ENCODE measurements around the gene CGB3.
A peak's percentile ranks its signal among the peaks of the same experiment; 100 is the strongest.
"Not testable (repeated sequence)": the region's sequence is repeated elsewhere in the genome, so short reads cannot be mapped to it uniquely, and the experiment has no call there.

The CGB3 gene

GRCh38 chr19:49024233-49024632, at the start of gene CGB3:
Gene CGB3 (minus strand): TSS chr19:49024333. CDS start chr19:49023971, 362 bp downstream.
- not testable (repeated sequence) for DNase-seq

- no peak for DNase-seq
Observed at GRCh38 chr19:49071860-49072547, 47.9 kb upstream of the CGB3 start.

GRCh38 chr19:49070416-49070815, 46.3 kb upstream of the CGB3 start:
- no peak for DNase-seq

- no peak for DNase-seq
Observed at GRCh38 chr19:49069026-49069425, 44.9 kb upstream of the CGB3 start.

GRCh38 chr19:49067554-49067953, 43.4 kb upstream of the CGB3 start:
- no peak for DNase-seq

- no peak for DNase-seq
Observed at GRCh38 chr19:49065905-49066512, 41.9 kb upstream of the CGB3 start.

DNA sequence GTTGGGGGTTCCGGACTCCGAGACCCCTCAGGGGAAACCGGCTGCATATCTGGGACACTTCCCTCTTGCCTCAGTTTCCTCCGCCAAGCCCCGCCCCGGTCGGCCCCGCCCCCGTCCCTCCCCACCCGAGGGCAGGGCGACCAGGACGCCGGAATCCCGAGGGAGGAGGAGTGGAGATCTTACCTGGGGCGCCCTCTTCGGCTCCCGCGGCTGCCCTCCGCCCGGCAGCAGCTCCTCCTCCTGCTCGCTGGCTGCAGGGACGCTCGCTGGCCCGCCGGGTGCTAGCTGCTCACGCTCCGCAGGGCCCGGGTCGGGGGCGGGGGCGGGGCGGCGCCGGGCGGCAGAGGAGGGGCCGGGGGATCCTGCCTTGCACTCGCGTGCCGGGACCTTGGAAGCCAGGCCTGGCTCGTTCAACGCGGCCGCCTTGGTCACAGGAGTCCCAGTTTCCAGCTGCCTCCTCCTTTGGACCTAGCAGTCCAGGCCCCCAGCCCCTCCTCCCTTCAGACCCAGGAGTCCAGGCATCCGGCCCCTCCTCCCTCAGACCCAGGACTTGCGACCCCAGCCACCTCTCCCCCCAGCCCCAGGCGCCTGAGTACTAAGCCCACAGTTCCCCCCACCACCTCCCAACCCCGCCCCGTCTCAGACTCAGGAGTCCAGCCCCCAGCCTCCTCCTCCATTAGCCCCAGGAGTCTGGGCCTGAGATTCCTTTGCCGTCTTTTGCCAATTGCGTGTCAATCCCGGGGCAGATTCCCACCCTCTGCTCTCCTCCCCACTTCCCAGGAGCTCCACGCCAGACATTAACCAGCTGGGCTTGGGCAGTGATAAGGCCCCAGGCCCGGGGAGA, 40.9 kb upstream of the CGB3 start, which contains the start of gene NTF4:
Gene NTF4, minus strand, starts transcription at position 51 of the 844 bp plus-strand sequence. CDS start 2,821 bp downstream, outside the sequence.
- no peak for DNase-seq

DNA sequence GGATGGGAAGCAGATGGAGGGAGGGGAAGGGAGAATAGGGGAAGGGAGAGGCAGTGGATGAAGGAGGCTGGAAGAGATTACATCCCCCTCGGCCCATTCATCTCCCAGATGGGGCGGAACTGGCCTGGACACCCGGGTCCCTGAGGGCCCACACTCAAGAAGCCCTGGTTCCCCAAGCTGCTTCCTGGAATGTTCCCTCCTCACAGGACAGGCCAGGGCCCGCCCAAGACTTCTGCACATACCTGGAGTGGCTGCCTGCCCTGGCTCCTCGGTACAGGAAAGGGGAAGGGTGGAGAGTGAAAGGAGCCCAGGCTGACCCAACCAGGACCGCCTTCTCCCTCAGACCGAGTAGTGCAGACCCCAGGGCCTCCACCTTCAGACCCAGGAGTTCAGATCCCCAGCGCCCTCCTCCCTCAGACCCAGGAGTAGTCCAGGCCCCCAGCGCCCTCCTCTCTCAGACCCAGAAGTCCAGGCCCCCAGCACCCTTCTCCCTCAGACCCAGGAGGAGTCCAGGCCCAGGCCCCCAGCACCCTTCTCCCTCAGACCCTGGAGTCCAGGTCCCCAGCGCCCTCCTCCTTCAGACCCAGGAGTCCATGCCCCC, 40.0 kb upstream of the CGB3 start:
- DNase-seq = no peak

GRCh38 chr19:49061445-49061844, 37.3 kb upstream of the CGB3 start:
- DNase-seq = no peak

DNA sequence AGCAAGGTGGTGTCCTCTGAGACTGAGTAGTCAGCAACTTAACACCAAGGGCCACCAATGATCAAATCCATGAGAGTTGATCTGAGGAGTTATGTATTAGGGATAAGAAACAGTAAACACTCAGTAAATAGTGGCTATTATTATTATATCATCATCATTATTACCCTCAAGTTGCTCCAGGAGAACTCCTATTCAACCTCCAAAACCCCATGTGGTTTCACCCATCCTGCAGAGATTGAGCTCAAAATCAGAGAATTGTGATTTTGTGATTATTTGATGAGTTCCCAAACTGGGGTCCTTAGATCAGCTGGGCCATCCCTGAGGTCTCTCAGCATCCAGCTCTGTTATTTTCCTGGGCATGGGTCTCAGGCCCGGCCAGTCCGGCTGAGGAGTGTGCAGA, 36.9 kb upstream of the CGB3 start:
- no peak for DNase-seq

DNA sequence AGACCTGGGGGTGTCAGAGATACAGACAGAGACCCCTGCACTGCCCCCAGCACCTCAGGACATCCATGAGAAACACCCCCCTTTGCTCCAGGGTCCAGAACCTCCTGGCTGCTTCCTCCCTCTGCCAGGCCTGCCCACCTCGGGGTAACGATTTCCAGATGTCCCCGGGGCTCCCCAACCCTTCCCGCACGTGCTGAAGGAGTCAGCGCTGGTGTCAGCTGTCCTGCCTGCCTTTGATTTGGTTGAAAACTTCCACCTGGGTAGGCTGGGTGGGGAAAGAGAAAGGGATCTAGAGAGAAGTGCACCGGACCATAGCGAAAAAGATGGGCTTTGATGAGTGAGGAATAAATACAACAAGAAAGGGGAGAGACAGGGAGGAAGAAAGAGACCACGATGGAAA, 34.9 kb upstream of the CGB3 start:
- DNase-seq = no peak

GRCh38 chr19:49058562-49058961, 34.4 kb upstream of the CGB3 start:
- DNase-seq = no peak

GRCh38 chr19:49057636-49058234, 33.6 kb upstream of the CGB3 start, which contains the start of gene CGB7:
Gene CGB7 (minus strand): TSS chr19:49057749. CDS start chr19:49055375, 2,374 bp downstream.
- peak; percentile 15 for DNase-seq

- not testable (repeated sequence) for DNase-seq
Observed at GRCh38 chr19:49056902-49057596, 32.9 kb upstream of the CGB3 start.

DNA sequence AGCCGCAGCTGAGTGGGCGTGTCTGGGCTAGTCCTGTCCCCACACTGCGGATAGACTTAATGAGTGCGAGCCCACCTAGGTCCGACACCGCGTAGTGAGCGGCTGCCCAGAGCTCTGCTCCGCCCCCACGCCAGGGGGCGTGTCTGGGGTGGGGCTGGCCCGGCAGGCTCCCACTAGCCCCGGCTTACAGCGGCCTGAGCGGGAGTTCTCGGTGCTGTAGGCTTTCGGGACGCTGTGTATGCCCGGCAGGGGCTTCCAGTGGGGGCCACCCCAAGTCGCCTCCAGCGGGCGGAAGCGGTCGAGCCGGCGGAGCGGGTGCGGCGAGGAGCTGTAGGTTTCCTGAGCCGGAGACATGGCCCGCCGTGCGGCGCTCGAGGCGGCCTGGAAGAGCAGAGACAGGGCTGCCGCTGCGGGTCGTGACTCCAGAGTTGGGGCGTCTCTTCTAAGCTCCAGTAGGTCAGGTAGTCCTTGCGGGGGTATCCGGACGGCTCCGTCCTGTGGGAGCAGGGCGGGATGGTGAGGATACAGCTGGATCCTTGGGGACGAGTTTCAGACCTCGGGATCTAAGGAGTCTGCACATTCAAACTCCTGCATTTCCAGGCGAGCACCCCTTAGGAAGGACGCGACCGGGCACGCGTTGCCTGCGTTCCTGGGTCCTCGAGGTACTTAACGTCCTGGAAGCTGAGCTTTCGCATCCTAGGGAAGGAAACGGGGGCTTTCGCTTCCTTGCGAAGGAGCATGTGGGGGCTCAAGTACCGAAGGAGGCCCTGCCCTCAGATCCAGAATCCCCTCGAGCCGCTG, 32.2 kb upstream of the CGB3 start:
- DNase-seq = peak; percentile 44

DNA sequence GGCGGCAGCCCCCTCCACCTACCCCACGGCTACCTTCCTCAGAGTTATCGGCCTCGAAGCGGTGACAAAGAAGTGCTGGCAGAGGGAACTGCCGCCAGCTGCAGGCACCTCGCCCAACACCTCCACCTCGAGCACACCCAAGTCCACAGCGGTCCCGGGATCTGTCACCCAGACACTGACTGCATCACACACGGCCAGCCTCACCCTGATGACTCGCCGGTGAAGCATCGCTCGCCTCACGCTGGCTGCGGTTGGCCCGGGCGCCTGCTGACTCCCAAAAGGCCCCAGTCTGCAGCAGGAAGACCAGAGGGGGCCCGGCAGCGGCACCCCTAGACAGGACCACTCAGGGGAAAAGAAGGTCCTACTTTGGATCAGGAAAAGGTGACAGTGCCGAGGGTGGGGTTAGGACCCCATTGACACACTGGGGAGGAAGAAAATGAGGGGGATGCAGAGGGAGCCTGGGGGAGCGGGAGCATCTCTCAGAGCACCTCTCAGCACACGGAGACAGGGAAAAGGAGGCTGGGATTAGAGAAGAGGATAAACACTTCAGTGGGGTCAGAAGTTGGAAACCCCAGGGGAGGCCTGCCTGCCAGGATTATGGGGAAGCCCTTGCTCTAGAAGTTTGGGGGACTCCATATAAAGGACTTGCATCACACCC, 26.4 kb upstream of the CGB3 start:
- not testable (repeated sequence) for DNase-seq

DNA sequence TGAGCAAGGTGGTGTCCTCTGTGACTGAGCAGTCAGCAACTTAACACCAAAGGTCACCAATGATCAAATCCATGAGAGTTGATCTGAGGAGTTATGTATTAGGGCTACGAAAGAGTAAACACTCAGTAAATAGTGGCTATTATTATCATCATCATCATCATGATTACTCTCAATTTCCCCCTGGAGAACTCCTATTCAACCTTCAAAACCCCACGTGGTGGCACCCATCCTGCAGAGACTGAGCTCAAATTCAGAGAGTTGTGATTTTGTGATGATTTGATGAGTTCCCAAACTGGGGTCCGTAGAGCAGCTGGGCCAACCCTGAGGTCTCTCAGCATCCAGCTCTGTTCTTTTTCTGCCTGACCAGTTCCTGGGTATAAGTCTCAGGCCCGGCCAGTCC, 25.7 kb upstream of the CGB3 start:
- not testable (repeated sequence) for DNase-seq

DNA sequence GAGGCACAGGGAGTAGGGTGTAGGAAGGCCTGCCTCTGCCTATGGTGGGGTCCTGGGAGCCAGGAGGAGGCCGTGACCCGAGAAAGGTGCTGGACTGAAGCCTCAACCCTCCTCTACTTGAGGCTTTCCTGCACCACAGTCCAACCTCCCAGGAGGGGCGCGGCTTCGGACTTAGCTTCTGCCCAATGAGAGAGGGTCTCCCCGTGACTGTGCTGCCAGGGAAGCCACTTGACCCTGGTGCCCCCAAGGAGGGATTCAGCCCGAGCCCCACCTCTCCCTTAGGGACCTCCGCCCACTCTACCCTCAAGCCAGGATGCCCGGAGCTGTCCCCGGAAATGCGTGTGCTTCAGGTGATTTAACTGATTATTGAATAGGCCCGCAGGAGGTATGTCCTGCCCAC, 24.9 kb upstream of the CGB3 start, which contains the start of gene CGB8:
Gene CGB8, minus strand, starts transcription at position 101 of the 400 bp plus-strand sequence. CDS start 372 bp downstream, outside the sequence.
- DNase-seq = not testable (repeated sequence)

DNA sequence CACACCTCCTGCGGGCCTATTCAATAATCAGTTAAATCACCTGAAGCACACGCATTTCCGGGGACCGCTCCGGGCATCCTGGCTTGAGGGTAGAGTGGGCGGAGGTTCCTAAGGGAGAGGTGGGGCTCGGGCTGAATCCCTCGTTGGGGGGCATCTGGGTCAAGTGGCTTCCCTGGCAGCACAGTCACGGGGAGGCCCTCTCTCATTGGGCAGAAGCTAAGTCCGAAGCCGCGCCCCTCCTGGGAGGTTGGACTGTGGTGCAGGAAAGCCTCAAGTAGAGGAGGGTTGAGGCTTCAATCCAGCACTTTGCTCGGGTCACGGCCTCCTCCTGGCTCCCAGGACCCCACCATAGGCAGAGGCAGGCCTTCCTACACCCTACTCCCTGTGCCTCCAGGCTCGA, 19.4 kb upstream of the CGB3 start, which contains the start of gene CGB5:
Gene CGB5, plus strand, starts transcription at position 301 of the 400 bp plus-strand sequence. CDS start 362 bp downstream, outside the sequence.
- DNase-seq = not testable (repeated sequence)

DNA sequence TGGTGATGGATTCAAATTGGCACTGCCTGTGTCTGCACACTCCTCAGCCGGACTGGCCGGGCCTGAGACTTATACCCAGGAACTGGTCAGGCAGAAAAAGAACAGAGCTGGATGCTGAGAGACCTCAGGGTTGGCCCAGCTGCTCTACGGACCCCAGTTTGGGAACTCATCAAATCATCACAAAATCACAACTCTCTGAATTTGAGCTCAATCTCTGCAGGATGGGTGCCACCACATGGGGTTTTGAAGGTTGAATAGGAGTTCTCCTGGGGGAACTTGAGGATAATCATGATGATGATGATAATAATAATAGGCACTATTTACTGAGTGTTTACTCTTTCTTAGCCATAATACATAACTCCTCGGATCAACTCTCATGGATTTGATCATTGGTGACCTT, 18.5 kb upstream of the CGB3 start:
- DNase-seq = not testable (repeated sequence)
